ENCODE results near the gene WDR7.

WDR7 gene

GRCh38 chr18:56945171-56946083, 294.3 kb downstream of the WDR7 start:
- no peaks in the 10 kb centered on the region for H3K4me1 Mint-ChIP-seq (ENCODE audit: low read depth)
- no peaks in the 10 kb centered on the region for H3K9me3 Mint-ChIP-seq
- H3K27ac Mint-ChIP-seq = no peak overlapping the region
- intact Hi-C loops (cut with micrococcal nuclease) = no loop called here
- no peak overlapping the region for H3K4me3 Mint-ChIP-seq
- peaks cover 23% of the 10 kb centered on the region for H3K36me3 Mint-ChIP-seq (ENCODE audit: low read depth)
- H3K27me3 Mint-ChIP-seq = no peaks in the 10 kb centered on the region

- Mint-ChIP-seq H3K36me3 (ENCODE audit: low read depth) (peaks cover 11% of the 10 kb centered on the region), H3K4me1 (ENCODE audit: low read depth) (no peaks in the 10 kb centered on the region), H3K4me3 (no peak overlapping the region), H3K9me3 (no peaks in the 10 kb centered on the region), H3K27me3 (no peaks in the 10 kb centered on the region), H3K27ac (no peak overlapping the region)
- intact Hi-C loops (cut with micrococcal nuclease) = no loop called here
These were observed 296.1 kb downstream of the WDR7 start for GRCh38 chr18:56947236-56947635.

GRCh38 chr18:56952026-56952425, 300.9 kb downstream of the WDR7 start:
- no peaks in the 10 kb centered on the region for H3K27me3 Mint-ChIP-seq
- H3K4me3 Mint-ChIP-seq = no peak overlapping the region
- no peak overlapping the region for H3K27ac Mint-ChIP-seq
- no peaks in the 10 kb centered on the region for H3K9me3 Mint-ChIP-seq
- intact Hi-C loops (cut with micrococcal nuclease) = no loop called here
- peaks cover 11% of the 10 kb centered on the region for H3K36me3 Mint-ChIP-seq (ENCODE audit: low read depth)
- H3K4me1 Mint-ChIP-seq (ENCODE audit: low read depth) = no peaks in the 10 kb centered on the region

GRCh38 chr18:56953428-56954198, 302.5 kb downstream of the WDR7 start:
- H3K27me3 Mint-ChIP-seq = no peaks in the 10 kb centered on the region
- intact Hi-C loops (cut with micrococcal nuclease) = no loop called here
- no peak overlapping the region for H3K27ac Mint-ChIP-seq
- H3K4me1 Mint-ChIP-seq (ENCODE audit: low read depth) = no peaks in the 10 kb centered on the region
- peaks cover 6% of the 10 kb centered on the region for H3K36me3 Mint-ChIP-seq (ENCODE audit: low read depth)
- no peaks in the 10 kb centered on the region for H3K9me3 Mint-ChIP-seq
- H3K4me3 Mint-ChIP-seq = no peak overlapping the region

DNA sequence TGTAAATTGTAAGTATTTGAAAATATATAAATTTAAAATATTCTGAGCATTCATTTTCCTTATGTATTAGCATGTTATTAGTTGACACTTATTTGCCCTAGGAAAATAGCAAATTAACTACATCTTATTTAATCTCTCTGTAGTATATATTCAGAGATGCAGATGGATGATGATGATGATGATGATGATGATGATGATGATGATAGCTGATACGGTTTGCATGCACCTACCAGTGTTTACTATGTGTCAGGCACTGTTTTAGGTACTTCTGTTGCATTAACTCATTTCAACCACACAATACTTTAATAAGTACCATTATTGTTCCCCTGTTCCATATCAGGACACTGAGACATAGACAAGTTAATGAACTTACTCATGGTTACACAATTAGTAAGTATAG, 304.3 kb downstream of the WDR7 start:
- intact Hi-C loops (cut with micrococcal nuclease) = no loop called here
- no peaks in the 10 kb centered on the region for H3K27me3 Mint-ChIP-seq
- H3K27ac Mint-ChIP-seq = no peak overlapping the region
- peaks cover 14% of the 10 kb centered on the region for H3K36me3 Mint-ChIP-seq (ENCODE audit: low read depth)
- H3K9me3 Mint-ChIP-seq = no peaks in the 10 kb centered on the region
- no peaks in the 10 kb centered on the region for H3K4me1 Mint-ChIP-seq (ENCODE audit: low read depth)
- no peak overlapping the region for H3K4me3 Mint-ChIP-seq

- Mint-ChIP-seq H3K27me3 (no peaks in the 10 kb centered on the region), H3K27ac (no peak overlapping the region), H3K36me3 (ENCODE audit: low read depth) (peaks cover 29% of the 10 kb centered on the region), H3K4me3 (no peak overlapping the region), H3K4me1 (ENCODE audit: low read depth) (no peaks in the 10 kb centered on the region), H3K9me3 (no peaks in the 10 kb centered on the region)
- intact Hi-C loops (cut with micrococcal nuclease) = no loop called here
These were observed 308.0 kb downstream of the WDR7 start for GRCh38 chr18:56959120-56959519.

DNA sequence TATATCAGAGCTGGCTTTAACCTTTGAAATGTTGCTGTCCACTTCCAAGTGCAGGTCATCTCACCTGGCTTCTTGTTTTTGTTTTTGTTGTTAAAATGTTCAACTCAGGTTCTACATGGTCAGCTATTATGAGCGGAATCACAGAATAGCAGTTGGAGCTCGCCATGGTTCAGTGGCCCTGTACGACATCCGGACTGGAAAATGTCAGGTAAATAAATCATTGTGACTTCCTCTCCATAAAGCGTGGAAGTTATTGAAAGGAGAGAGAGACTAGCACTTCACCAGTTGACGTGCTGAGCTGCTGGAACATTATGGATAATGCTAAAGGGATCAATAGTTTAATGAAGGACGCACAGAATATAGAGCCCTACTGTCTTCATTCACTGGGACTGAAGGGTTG, 311.2 kb downstream of the WDR7 start:
- H3K27ac Mint-ChIP-seq = no peak overlapping the region
- H3K9me3 Mint-ChIP-seq = no peaks in the 10 kb centered on the region
- no peaks in the 10 kb centered on the region for H3K4me1 Mint-ChIP-seq (ENCODE audit: low read depth)
- intact Hi-C loops (cut with micrococcal nuclease) = no loop called here
- H3K36me3 Mint-ChIP-seq (ENCODE audit: low read depth) = peaks cover 50% of the 10 kb centered on the region
- H3K27me3 Mint-ChIP-seq = no peaks in the 10 kb centered on the region
- no peak overlapping the region for H3K4me3 Mint-ChIP-seq

DNA sequence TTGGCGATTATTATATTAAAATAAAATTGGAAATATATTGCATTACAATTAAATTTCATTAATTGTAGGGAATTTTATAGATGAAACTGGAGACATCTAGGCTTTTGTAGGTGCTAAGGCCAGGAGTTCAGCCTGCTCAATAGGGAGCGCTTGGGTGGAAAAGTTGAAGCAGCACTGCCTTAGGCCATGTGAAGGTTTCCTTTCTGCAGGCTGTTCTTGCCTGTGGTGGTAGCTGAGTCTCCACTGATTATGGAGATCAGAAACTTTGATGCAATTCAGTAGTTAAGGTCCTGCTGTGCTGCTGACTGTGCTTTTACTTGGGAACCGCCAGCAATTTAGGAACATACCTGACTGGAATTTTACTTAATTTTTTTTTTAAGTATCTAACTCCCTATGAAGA, 315.9 kb downstream of the WDR7 start:
- Mint-ChIP-seq H3K4me1 (ENCODE audit: low read depth) (no peaks in the 10 kb centered on the region), H3K9me3 (no peaks in the 10 kb centered on the region), H3K36me3 (ENCODE audit: low read depth) (peaks cover 51% of the 10 kb centered on the region), H3K27ac (no peak overlapping the region), H3K4me3 (no peak overlapping the region), H3K27me3 (no peaks in the 10 kb centered on the region)
- intact Hi-C loops (cut with micrococcal nuclease) = no loop called here

- no peak overlapping the region for H3K4me3 Mint-ChIP-seq
- H3K9me3 Mint-ChIP-seq = no peaks in the 10 kb centered on the region
- H3K4me1 Mint-ChIP-seq (ENCODE audit: low read depth) = no peaks in the 10 kb centered on the region
- peaks cover 32% of the 10 kb centered on the region for H3K36me3 Mint-ChIP-seq (ENCODE audit: low read depth)
- intact Hi-C loops (cut with micrococcal nuclease) = no loop called here
- no peak overlapping the region for H3K27ac Mint-ChIP-seq
- H3K27me3 Mint-ChIP-seq = no peaks in the 10 kb centered on the region
These were observed 322.3 kb downstream of the WDR7 start for GRCh38 chr18:56973487-56973886.

DNA sequence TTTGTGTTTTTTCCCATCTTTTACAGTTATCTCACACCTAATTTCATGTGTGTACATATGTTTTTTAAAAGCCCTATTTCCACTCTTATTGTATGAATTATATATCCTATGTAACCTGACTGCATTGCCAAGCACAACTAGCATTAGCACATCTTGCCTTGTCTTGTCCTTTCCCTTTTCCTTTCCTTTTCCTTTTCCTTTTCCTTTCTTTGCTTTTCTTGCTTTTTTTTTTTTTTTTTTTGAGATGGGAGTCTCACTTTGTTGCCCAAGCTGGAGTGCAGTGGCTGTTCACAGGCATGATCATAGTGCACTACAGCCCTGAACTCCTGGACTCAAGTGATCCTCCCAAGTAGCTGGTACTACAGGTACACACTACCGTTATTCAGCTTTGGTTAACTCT, 323.0 kb downstream of the WDR7 start:
- no peak overlapping the region for H3K27ac Mint-ChIP-seq

DNA sequence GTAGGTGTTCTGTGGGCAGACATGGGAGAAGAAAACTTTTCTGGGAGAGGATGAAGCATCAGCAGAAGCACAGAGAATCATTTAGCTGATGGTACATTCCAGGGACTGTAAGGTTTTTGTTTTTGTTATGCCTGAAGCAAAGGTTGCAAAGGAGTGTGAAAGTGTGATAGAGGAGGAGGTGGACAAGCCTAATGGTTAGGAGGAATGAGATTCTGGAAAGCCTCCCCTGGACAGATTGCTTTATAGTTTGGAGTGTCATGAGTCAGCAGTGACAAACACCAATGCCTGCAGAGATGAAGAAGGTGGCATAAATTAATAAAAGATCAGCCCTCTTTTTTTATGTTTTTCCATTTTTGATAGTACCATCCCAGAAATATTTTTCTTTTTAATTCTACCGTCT, 324.1 kb downstream of the WDR7 start:
- H3K27ac Mint-ChIP-seq = no peak overlapping the region
- no peaks in the 10 kb centered on the region for H3K4me1 Mint-ChIP-seq (ENCODE audit: low read depth)
- peaks cover 18% of the 10 kb centered on the region for H3K36me3 Mint-ChIP-seq (ENCODE audit: low read depth)
- no peak overlapping the region for H3K4me3 Mint-ChIP-seq
- intact Hi-C loops (cut with micrococcal nuclease) = no loop called here
- H3K9me3 Mint-ChIP-seq = no peaks in the 10 kb centered on the region
- no peaks in the 10 kb centered on the region for H3K27me3 Mint-ChIP-seq

More for the DNA sequence above, 323.0 kb downstream of the WDR7 start:
- no peaks in the 10 kb centered on the region for H3K9me3 Mint-ChIP-seq
- no peaks in the 10 kb centered on the region for H3K4me1 Mint-ChIP-seq (ENCODE audit: low read depth)
- intact Hi-C loops (cut with micrococcal nuclease) = no loop called here
- H3K4me3 Mint-ChIP-seq = no peak overlapping the region
- H3K27me3 Mint-ChIP-seq = no peaks in the 10 kb centered on the region
- peaks cover 26% of the 10 kb centered on the region for H3K36me3 Mint-ChIP-seq (ENCODE audit: low read depth)

GRCh38 chr18:56977309-56977708, 326.1 kb downstream of the WDR7 start:
- intact Hi-C loops (cut with micrococcal nuclease) = no loop called here
- Mint-ChIP-seq H3K9me3 (no peaks in the 10 kb centered on the region), H3K36me3 (ENCODE audit: low read depth) (peaks cover 13% of the 10 kb centered on the region), H3K27ac (no peak overlapping the region), H3K4me1 (ENCODE audit: low read depth) (no peaks in the 10 kb centered on the region), H3K27me3 (no peaks in the 10 kb centered on the region), H3K4me3 (no peak overlapping the region)

GRCh38 chr18:56977771-56978170, 326.6 kb downstream of the WDR7 start:
- H3K36me3 Mint-ChIP-seq (ENCODE audit: low read depth) = peaks cover 9% of the 10 kb centered on the region
- intact Hi-C loops (cut with micrococcal nuclease) = no loop called here
- H3K9me3 Mint-ChIP-seq = no peaks in the 10 kb centered on the region
- H3K4me3 Mint-ChIP-seq = no peak overlapping the region
- peaks cover 3% of the 10 kb centered on the region for H3K4me1 Mint-ChIP-seq (ENCODE audit: low read depth)
- H3K27ac Mint-ChIP-seq = no peak overlapping the region
- no peaks in the 10 kb centered on the region for H3K27me3 Mint-ChIP-seq

DNA sequence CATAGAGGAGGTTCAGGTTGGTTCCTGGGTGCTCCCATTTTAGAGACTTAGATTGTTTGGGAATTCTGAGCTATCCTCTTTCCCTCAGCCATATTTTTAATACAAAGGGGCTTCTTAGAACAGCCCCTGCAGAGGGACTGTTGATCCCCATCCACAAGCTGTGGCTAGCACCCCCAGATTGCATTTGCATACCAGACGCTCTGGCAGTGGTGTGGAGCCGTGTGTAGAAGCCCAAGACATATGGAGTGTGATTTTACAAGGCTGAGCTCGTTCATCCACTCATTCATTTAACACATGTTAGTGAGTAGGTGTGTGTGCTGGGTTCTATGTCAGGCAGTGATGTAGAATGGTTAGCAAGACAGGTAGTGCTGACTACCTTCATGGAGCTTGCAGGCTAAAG, 329.0 kb downstream of the WDR7 start:
- H3K36me3 Mint-ChIP-seq (ENCODE audit: low read depth) = no peaks in the 10 kb centered on the region
- H3K9me3 Mint-ChIP-seq = no peaks in the 10 kb centered on the region
- H3K27ac Mint-ChIP-seq = no peak overlapping the region
- H3K27me3 Mint-ChIP-seq = no peaks in the 10 kb centered on the region
- intact Hi-C loops (cut with micrococcal nuclease) = no loop called here
- peaks cover 5% of the 10 kb centered on the region for H3K4me1 Mint-ChIP-seq (ENCODE audit: low read depth)
- H3K4me3 Mint-ChIP-seq = no peak overlapping the region

Data from dendritic cell treated with granulocyte-macrophage colony-stimulating factor and Interleukin-4, amounts not matched to agents 40 ng/mL and 50 ng/mL, for 4 days (primary cell).